Hepatocyte (in vitro differentiated cells): ENCODE results near the gene HOXC4.

ENCODE experiments used
- EZH2 ChIP-seq: fragments of 200-600 bp; sonication (generic); IDR thresholded peaks from 2 replicates; pipeline ENCODE4 v1.6.1; 2016; ENCODE audit warnings: antibody characterized with exemption, mild to moderate bottlenecking, borderline replicate concordance
- TF ChIP-seq, protein P1 (sequence below): fragments of 200-600 bp; sonication (generic); IDR thresholded peaks from 2 replicates; pipeline ENCODE4 v1.5.1; 2016; ENCODE audit warnings: antibody characterized with exemption, mild to moderate bottlenecking; ENCODE audit not compliant: poor library complexity

GRCh38 chr12:54016478-54016964 is 37.1 kb upstream of the HOXC4 start:
- TF ChIP-seq, protein P1, sequence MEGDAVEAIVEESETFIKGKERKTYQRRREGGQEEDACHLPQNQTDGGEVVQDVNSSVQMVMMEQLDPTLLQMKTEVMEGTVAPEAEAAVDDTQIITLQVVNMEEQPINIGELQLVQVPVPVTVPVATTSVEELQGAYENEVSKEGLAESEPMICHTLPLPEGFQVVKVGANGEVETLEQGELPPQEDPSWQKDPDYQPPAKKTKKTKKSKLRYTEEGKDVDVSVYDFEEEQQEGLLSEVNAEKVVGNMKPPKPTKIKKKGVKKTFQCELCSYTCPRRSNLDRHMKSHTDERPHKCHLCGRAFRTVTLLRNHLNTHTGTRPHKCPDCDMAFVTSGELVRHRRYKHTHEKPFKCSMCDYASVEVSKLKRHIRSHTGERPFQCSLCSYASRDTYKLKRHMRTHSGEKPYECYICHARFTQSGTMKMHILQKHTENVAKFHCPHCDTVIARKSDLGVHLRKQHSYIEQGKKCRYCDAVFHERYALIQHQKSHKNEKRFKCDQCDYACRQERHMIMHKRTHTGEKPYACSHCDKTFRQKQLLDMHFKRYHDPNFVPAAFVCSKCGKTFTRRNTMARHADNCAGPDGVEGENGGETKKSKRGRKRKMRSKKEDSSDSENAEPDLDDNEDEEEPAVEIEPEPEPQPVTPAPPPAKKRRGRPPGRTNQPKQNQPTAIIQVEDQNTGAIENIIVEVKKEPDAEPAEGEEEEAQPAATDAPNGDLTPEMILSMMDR = no peak
- TF ChIP-seq EZH2 = no peak
